SH-SY5Y (cell line): Measurements from ENCODE around the gene STK4.

Experiments
- GATA2 ChIP-seq: IDR thresholded peaks from 2 replicates; pipeline ENCODE4 v1.6.1; 2011; ENCODE audit warnings: mild to moderate bottlenecking, low read depth, low read length
- GATA3 ChIP-seq: IDR thresholded peaks from 2 replicates; pipeline ENCODE4 v1.6.1; 2011; ENCODE audit warnings: low read depth, mild to moderate bottlenecking, low read length, moderate library complexity

DNA sequence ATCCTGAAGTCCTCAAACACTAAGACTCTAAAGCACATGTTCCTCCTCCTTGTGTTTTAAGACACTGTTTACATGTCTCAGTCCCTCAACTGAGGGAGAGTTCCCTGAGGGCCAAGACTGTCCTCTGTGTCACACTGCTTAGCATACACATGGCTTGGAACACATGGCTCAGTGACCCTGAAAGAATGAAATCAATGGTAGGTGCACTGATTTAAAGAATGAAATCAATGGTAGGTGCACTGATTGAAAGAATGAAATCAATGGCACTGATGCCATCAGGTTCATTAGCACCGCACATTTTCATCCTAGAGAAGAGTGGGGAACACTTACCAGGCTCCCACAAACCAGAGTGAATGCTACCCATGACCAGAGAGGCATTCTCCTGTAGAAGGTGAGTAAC, 15.9 kb upstream of the STK4 start:
- TF ChIP-seq GATA2 (no peak), GATA3 (no peak)
